NCI-H1436 treated with DMSO at 0.1 percent for 48 hours (cell line): ENCODE results near the gene HS6ST1.
"Not testable (repeated sequence)": the region's sequence is repeated elsewhere in the genome, so short reads cannot be mapped to it uniquely, and the experiment has no call there.

Experiments used
- DNase-seq: peaks from one replicate; lab custom pipeline; 2025; lab: John Stamatoyannopoulos, UW

Gene HS6ST1

GRCh38 chr2:128321784-128322714 lies 3.4 kb upstream of the HS6ST1 start:
- no peak for DNase-seq

GRCh38 chr2:128320906-128321771 lies 2.5 kb upstream of the HS6ST1 start:
- DNase-seq, result no peak

- DNase-seq, result no peak
Measured at GRCh38 chr2:128320192-128320905, 1.7 kb upstream of the HS6ST1 start.

GRCh38 chr2:128319631-128320191 lies 1.0 kb upstream of the HS6ST1 start:
- no peak for DNase-seq

GRCh38 chr2:128318245-128318644 lies 423 bp downstream of the HS6ST1 start:
- DNase-seq, result not testable (repeated sequence)

- DNase-seq, result not testable (repeated sequence)
Measured at GRCh38 chr2:128317899-128318225, 806 bp downstream of the HS6ST1 start.

GRCh38 chr2:128317181-128317898 lies 1.3 kb downstream of the HS6ST1 start:
- DNase-seq, result no peak

GRCh38 chr2:128316777-128317180 lies 1.9 kb downstream of the HS6ST1 start:
- DNase-seq, result no peak

GRCh38 chr2:128315829-128316776 lies 2.6 kb downstream of the HS6ST1 start:
- DNase-seq, result no peak

- DNase-seq, result no peak
Measured at GRCh38 chr2:128315122-128315828, 3.4 kb downstream of the HS6ST1 start.

- no peak for DNase-seq
Measured at GRCh38 chr2:128314348-128315121, 4.1 kb downstream of the HS6ST1 start.

- DNase-seq, result no peak
Measured at GRCh38 chr2:128313931-128314347, 4.7 kb downstream of the HS6ST1 start.

GRCh38 chr2:128313091-128313836 lies 5.4 kb downstream of the HS6ST1 start:
- no peak for DNase-seq

GRCh38 chr2:128312411-128312810 lies 6.3 kb downstream of the HS6ST1 start:
- no peak for DNase-seq

GRCh38 chr2:128311755-128312341 lies 6.8 kb downstream of the HS6ST1 start:
- no peak for DNase-seq

GRCh38 chr2:128311216-128311754 lies 7.4 kb downstream of the HS6ST1 start:
- DNase-seq, result no peak

- no peak for DNase-seq
Measured at GRCh38 chr2:128310761-128311160, 7.9 kb downstream of the HS6ST1 start.
